ENCODE results near the gene RNF31. TPM values are rescaled to one million over a fixed set of nuclear protein-coding genes. Genes with fewer than 3 reads are reported as not detected.

Gene RNF31
- total and polyA plus RNA-seq, 2 of the 13 experiments (the other 11 are each of a cell fraction or from before 2014, with no cell fraction given) = 48.2 to 86.8 TPM

- peak; percentile 70; the same call in 1 of the 2 replicates for TF ChIP-seq MLXIP (CRISPR knock-in tag; IDR thresholded peaks at IDR 0.05; ENCODE audit: borderline replicate concordance)
- peak; percentile 98 for TF ChIP-seq ZNF574 (CRISPR knock-in tag; IDR thresholded peaks at IDR 0.05)
- peak; percentile 85 for TF ChIP-seq ZBTB33 (CRISPR knock-in tag; IDR thresholded peaks at IDR 0.05)
- peak; percentile 93 for TF ChIP-seq ZNF784 (CRISPR knock-in tag; IDR thresholded peaks at IDR 0.05; ENCODE audit: borderline replicate concordance)
- peak; percentile 88 for TF ChIP-seq RCOR2 (CRISPR knock-in tag; IDR thresholded peaks at IDR 0.05)
- TF ChIP-seq ZNF670 (CRISPR knock-in tag; IDR thresholded peaks at IDR 0.05; ENCODE audit: borderline replicate concordance) = no peak
- peak; percentile 98 for TF ChIP-seq KLF9 (CRISPR knock-in tag; IDR thresholded peaks at IDR 0.05; ENCODE audit: low read depth)
- no peak for TF ChIP-seq ARNT (IDR thresholded peaks at IDR 0.05)
- peak; percentile 99 for TF ChIP-seq IKZF5 (CRISPR knock-in tag; IDR thresholded peaks at IDR 0.05)
- peak; percentile 74 for TF ChIP-seq ZNF839 (CRISPR knock-in tag; IDR thresholded peaks at IDR 0.05; ENCODE audit: borderline replicate concordance)
- TF ChIP-seq ZNF768 (CRISPR knock-in tag; IDR thresholded peaks at IDR 0.05) = peak; percentile 88
- TF ChIP-seq ZNF766 (CRISPR knock-in tag; IDR thresholded peaks at IDR 0.05; ENCODE audit: borderline replicate concordance) = peak; percentile 97
- TF ChIP-seq CREB1 (IDR thresholded peaks at IDR 0.05) = peak; percentile 87
- no peak for TF ChIP-seq CREB1 (CRISPR knock-in tag; IDR thresholded peaks at IDR 0.05)
- TF ChIP-seq FIP1L1 (IDR thresholded peaks at IDR 0.05; ENCODE audit: borderline replicate concordance, insufficient read depth, low read depth, low read length) = peak; percentile 93; the same call in 1 of the 2 replicates
Observed at GRCh38 chr14:24188251-24189058, 41.2 kb downstream of the RNF31 start, which contains the start of gene IPO4 (continued).

All from HepG2 (cell line).